ENCODE measurements around the gene ZRSR2. TPM values are rescaled to one million over a fixed set of nuclear protein-coding genes. Genes with fewer than 3 reads are reported as not detected.
A peak's percentile ranks its signal among the peaks of the same experiment; 100 is the strongest.

ZRSR2 gene
- total RNA-seq, 1 donor from 2014 or later = 8.5 TPM

DNA sequence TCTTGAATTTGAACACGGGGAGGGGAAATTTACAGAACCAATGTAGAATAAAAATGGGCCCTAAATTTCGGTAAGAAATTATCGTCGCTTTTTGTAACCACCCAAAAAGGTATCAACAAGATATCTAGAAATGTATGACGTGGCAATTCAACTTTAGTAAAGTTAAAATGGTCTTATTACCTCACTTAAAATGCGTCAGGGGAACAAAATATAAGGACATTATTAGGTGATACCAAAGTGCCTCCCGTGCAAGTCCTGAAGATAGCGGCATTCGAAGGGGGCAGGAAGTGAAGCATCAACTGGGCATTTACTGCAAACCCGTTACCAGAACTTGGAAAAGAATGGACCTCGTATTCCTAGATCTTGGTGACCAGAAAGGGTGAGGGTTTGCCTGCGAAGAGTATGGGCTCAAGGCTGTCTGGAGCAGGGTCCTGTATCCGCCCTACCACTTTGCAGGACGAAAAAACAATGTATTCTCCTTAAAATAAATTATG is 63.3 kb downstream of the ZRSR2 start:
- TF ChIP-seq, protein P1, sequence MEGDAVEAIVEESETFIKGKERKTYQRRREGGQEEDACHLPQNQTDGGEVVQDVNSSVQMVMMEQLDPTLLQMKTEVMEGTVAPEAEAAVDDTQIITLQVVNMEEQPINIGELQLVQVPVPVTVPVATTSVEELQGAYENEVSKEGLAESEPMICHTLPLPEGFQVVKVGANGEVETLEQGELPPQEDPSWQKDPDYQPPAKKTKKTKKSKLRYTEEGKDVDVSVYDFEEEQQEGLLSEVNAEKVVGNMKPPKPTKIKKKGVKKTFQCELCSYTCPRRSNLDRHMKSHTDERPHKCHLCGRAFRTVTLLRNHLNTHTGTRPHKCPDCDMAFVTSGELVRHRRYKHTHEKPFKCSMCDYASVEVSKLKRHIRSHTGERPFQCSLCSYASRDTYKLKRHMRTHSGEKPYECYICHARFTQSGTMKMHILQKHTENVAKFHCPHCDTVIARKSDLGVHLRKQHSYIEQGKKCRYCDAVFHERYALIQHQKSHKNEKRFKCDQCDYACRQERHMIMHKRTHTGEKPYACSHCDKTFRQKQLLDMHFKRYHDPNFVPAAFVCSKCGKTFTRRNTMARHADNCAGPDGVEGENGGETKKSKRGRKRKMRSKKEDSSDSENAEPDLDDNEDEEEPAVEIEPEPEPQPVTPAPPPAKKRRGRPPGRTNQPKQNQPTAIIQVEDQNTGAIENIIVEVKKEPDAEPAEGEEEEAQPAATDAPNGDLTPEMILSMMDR (IDR thresholded peaks at IDR 0.05; ENCODE audit: partially characterized antibody, unreplicated experiment) = no peak
- DNase-seq = no peak
- peaks cover 1% of the 10 kb centered on the region for H3K27me3 Mint-ChIP-seq (ENCODE audit: unreplicated experiment)
- peak overlapping the region; percentile 52 for H3K27ac Mint-ChIP-seq (ENCODE audit: unreplicated experiment)
- H3K36me3 Mint-ChIP-seq (ENCODE audit: unreplicated experiment) = no peaks in the 10 kb centered on the region
- peaks cover 13% of the 10 kb centered on the region for H3K4me1 Mint-ChIP-seq (ENCODE audit: low read depth, unreplicated experiment)
- H3K9me3 Mint-ChIP-seq (ENCODE audit: unreplicated experiment) = peaks cover 8% of the 10 kb centered on the region
- peak overlapping the region; percentile 88 for H3K4me3 Mint-ChIP-seq (ENCODE audit: unreplicated experiment)

DNA sequence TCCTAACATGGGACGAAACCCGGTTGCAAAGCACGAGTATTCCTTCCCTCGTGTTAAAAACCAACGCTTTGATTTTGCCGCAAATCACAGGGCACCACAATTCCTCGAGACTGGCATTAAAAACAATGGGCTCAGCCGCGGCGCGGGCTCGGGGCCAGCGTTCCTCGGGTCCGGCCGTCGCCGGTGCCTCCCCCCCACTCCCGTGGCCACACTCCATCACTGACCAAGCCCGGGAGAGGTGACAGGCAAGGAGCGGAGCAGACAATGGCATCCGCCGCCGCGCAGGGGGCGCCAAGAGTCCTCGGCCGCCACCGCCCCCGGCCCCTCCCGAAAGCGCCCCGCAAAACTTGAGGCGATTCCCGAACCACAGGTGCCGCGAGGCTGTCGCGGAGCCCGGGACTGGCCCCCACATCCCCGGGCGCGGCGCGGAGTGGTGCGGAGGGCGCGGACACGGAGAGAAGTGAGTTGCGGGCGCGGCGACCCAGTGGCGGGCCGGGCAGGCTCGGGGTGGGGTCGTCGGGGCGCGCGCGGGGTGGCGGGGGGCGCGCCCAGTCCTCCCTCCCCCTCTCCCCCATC is 63.9 kb downstream of the ZRSR2 start:
- TF ChIP-seq, protein P1 (IDR thresholded peaks at IDR 0.05; ENCODE audit: partially characterized antibody, unreplicated experiment) = no peak
- H3K27ac Mint-ChIP-seq (ENCODE audit: unreplicated experiment) = peak overlapping the region; percentile 52
- peak; percentile 62 for DNase-seq
- peaks cover 1% of the 10 kb centered on the region for H3K27me3 Mint-ChIP-seq (ENCODE audit: unreplicated experiment)
- peak overlapping the region; percentile 88 for H3K4me3 Mint-ChIP-seq (ENCODE audit: unreplicated experiment)
- H3K36me3 Mint-ChIP-seq (ENCODE audit: unreplicated experiment) = no peaks in the 10 kb centered on the region
- peaks cover 8% of the 10 kb centered on the region for H3K9me3 Mint-ChIP-seq (ENCODE audit: unreplicated experiment)
- peaks cover 13% of the 10 kb centered on the region for H3K4me1 Mint-ChIP-seq (ENCODE audit: low read depth, unreplicated experiment)

DNA sequence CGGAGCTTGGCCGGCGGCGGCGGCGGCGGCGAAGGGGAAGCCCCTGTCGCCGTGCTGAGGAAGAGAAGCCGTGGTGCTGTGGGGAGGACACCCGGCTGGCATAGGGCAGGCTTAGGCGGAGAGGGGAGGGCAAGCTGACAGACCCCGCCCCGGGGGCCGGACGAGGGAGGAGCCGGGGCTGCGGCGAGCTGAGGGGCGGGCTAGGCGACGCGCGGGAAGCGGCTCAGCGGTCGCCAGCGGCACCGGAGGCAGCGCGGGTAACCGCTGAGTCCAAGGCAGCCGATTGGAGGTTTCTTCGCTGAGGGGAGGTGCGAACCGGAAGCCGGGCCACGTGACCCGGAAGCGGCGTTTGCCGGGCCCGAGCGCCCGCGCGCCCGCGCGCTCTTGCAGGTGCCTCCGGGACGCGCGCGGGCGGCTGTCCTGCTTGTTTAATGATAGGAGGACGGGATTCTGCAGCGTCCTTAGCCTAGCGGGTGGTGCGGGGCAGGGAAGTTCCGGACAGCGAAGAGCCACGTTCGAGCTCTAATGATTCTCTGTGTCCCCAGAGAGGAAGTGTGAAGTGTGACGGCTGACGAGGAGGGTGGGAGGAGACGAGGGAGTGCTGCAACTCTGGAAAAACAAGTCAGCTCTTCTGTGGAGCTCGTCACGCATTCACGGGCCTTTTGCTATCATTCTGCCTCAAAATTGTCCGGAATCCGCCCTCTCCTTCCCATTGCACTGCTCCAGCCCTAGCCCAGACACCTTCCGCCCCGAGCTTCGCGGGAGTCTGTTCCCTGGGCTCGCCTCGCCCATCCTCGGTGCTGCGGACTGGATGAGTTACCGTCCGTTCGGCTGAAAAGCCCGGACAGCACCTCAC is 64.7 kb downstream of the ZRSR2 start, which contains the start of gene AP1S2:
Gene AP1S2, minus strand, starts transcription at position 102 of the 856 bp plus-strand sequence. CDS start 2,289 bp downstream, outside the sequence.
- peak within 1 kb of the TSS; percentile 94 for H3K4me3 Mint-ChIP-seq (ENCODE audit: unreplicated experiment)
- peaks cover 1% of the 10 kb centered on the region for H3K27me3 Mint-ChIP-seq (ENCODE audit: unreplicated experiment)
- H3K4me1 Mint-ChIP-seq (ENCODE audit: low read depth, unreplicated experiment) = peaks cover 9% of the 10 kb centered on the region
- DNase-seq = peak; percentile 89
- peak within 1 kb of the TSS; percentile 88 for H3K27ac Mint-ChIP-seq (ENCODE audit: unreplicated experiment)
- TF ChIP-seq, protein P1 (IDR thresholded peaks at IDR 0.05; ENCODE audit: partially characterized antibody, unreplicated experiment) = no peak
- no peaks in the 10 kb centered on the region for H3K36me3 Mint-ChIP-seq (ENCODE audit: unreplicated experiment)
- peaks cover 5% of the 10 kb centered on the region for H3K9me3 Mint-ChIP-seq (ENCODE audit: unreplicated experiment)

DNA sequence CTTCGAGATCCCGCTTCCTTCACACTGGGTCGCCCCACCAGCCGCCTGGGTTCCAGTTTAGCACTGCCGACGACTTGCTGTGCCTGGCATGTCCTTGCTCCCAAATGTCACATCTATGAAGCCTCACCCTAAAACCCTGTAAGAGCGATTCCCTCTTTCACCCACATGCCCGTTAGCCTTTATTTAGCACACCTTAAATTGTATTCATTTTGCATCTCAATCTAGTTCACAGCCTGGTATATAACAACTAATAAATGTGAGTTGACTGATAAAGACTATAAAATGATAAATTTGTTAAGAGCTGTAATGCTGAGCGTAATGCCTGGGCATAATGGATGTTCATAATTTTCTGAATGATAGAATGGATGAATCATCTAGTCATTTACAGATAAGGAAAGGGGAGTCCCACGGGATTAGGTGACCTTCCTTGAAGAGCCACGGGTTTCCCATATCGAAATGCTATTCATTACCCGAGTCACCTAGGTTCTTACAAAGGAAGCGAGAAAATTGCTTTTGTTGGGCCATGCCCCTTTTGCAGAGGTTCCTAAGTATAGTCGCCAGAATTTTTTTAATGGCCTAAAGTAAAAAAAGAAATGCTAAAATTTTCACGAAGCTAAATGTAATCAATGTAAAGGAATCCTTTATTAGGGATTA is 65.4 kb downstream of the ZRSR2 start:
- peaks cover 1% of the 10 kb centered on the region for H3K27me3 Mint-ChIP-seq (ENCODE audit: unreplicated experiment)
- H3K36me3 Mint-ChIP-seq (ENCODE audit: unreplicated experiment) = no peaks in the 10 kb centered on the region
- TF ChIP-seq, protein P1 (IDR thresholded peaks at IDR 0.05; ENCODE audit: partially characterized antibody, unreplicated experiment) = no peak
- peaks cover 7% of the 10 kb centered on the region for H3K4me1 Mint-ChIP-seq (ENCODE audit: low read depth, unreplicated experiment)
- peak overlapping the region; percentile 94 for H3K4me3 Mint-ChIP-seq (ENCODE audit: unreplicated experiment)
- peak overlapping the region; percentile 88 for H3K27ac Mint-ChIP-seq (ENCODE audit: unreplicated experiment)
- H3K9me3 Mint-ChIP-seq (ENCODE audit: unreplicated experiment) = peaks cover 5% of the 10 kb centered on the region
- DNase-seq = no peak
